ENCODE data around the gene ETF1. TPM values are rescaled to one million over a fixed set of nuclear protein-coding genes. Genes with fewer than 3 reads are reported as not detected.
"Not testable (repeated sequence)": the region's sequence is repeated elsewhere in the genome, so short reads cannot be mapped to it uniquely, and the experiment has no call there.

ETF1 gene
- total RNA-seq, 2 experiments from 2014 or later, result 65.2 to 68.1 TPM

- DNase-seq (no peak), ATAC-seq (ENCODE audit: low read depth) (no peak)
- H3K27ac Mint-ChIP-seq, result no peak overlapping the region
- H3K4me3 Mint-ChIP-seq, result no peak overlapping the region
- H3K36me3 Mint-ChIP-seq, result no peaks in the 10 kb centered on the region
- H3K9me3 Mint-ChIP-seq, result no peaks in the 10 kb centered on the region
- H3K4me1 Mint-ChIP-seq, result peaks cover 3% of the 10 kb centered on the region
- H3K27me3 Mint-ChIP-seq, result peaks cover 27% of the 10 kb centered on the region
- POLR2A ChIA-PET, result no interaction called here
Measured at GRCh38 chr5:138488481-138488945, 54.5 kb downstream of the ETF1 start.

- Mint-ChIP-seq H3K4me1 (no peaks in the 10 kb centered on the region), H3K27me3 (no peaks in the 10 kb centered on the region), H3K36me3 (no peaks in the 10 kb centered on the region), H3K9me3 (no peaks in the 10 kb centered on the region), H3K4me3 (no peak overlapping the region), H3K27ac (no peak overlapping the region)
- no peak for DNase-seq
- POLR2A ChIA-PET, result no interaction called here
- ATAC-seq (ENCODE audit: low read depth), result no peak
Measured at GRCh38 chr5:138482638-138483037, 60.4 kb downstream of the ETF1 start.

GRCh38 chr5:138476918-138477317, 66.1 kb downstream of the ETF1 start:
- Mint-ChIP-seq H3K36me3 (no peaks in the 10 kb centered on the region), H3K27ac (no peak overlapping the region), H3K4me3 (no peak overlapping the region), H3K4me1 (no peaks in the 10 kb centered on the region), H3K27me3 (peaks cover 4% of the 10 kb centered on the region), H3K9me3 (no peaks in the 10 kb centered on the region)
- ATAC-seq (ENCODE audit: low read depth), result no peak
- POLR2A ChIA-PET, result no interaction called here
- no peak for DNase-seq

GRCh38 chr5:138473151-138473550, 69.9 kb downstream of the ETF1 start:
- H3K4me1 Mint-ChIP-seq; H3K27me3 Mint-ChIP-seq; H3K4me3 Mint-ChIP-seq; ATAC-seq (ENCODE audit: low read depth); DNase-seq; H3K27ac Mint-ChIP-seq; POLR2A ChIA-PET; H3K36me3 Mint-ChIP-seq; H3K9me3 Mint-ChIP-seq: not testable (repeated sequence)

- Mint-ChIP-seq H3K9me3 (no peaks in the 10 kb centered on the region), H3K4me1 (peaks cover 4% of the 10 kb centered on the region), H3K4me3 (no peak overlapping the region), H3K36me3 (peaks cover 4% of the 10 kb centered on the region), H3K27me3 (peaks cover 14% of the 10 kb centered on the region), H3K27ac (no peak overlapping the region)
- POLR2A ChIA-PET, result no interaction called here
- ATAC-seq (ENCODE audit: low read depth) (no peak), DNase-seq (no peak)
Measured at GRCh38 chr5:138472353-138472752, 70.7 kb downstream of the ETF1 start.

GRCh38 chr5:138471052-138471361, 72.0 kb downstream of the ETF1 start:
- ATAC-seq (ENCODE audit: low read depth) (no peak), DNase-seq (no peak)
- Mint-ChIP-seq H3K4me1 (peaks cover 9% of the 10 kb centered on the region), H3K9me3 (no peaks in the 10 kb centered on the region), H3K27me3 (peaks cover 18% of the 10 kb centered on the region), H3K36me3 (peaks cover 5% of the 10 kb centered on the region), H3K4me3 (no peak overlapping the region), H3K27ac (no peak overlapping the region)
- POLR2A ChIA-PET, result no interaction called here

- H3K9me3 Mint-ChIP-seq, result no peaks in the 10 kb centered on the region
- peaks cover 9% of the 10 kb centered on the region for H3K4me1 Mint-ChIP-seq
- H3K27me3 Mint-ChIP-seq, result peaks cover 18% of the 10 kb centered on the region
- ATAC-seq (ENCODE audit: low read depth) (no peak), DNase-seq (no peak)
- H3K36me3 Mint-ChIP-seq, result peaks cover 5% of the 10 kb centered on the region
- POLR2A ChIA-PET, result interaction anchor here (0.5 kb wide), 1 partner anchor 23 kb away, joined by 3 read pairs; no protein-coding TSS in a partner anchor
- no peak overlapping the region for H3K27ac Mint-ChIP-seq
- no peak overlapping the region for H3K4me3 Mint-ChIP-seq
Measured at GRCh38 chr5:138470322-138471051, 72.5 kb downstream of the ETF1 start.

- H3K4me3 Mint-ChIP-seq, result no peak overlapping the region
- peaks cover 18% of the 10 kb centered on the region for H3K27me3 Mint-ChIP-seq
- H3K9me3 Mint-ChIP-seq, result no peaks in the 10 kb centered on the region
- H3K4me1 Mint-ChIP-seq, result peaks cover 9% of the 10 kb centered on the region
- POLR2A ChIA-PET, result interaction anchor here (0.9 kb wide), 1 partner anchor 10 kb away, joined by 3 read pairs; no protein-coding TSS in a partner anchor
- ATAC-seq (ENCODE audit: low read depth) (no peak), DNase-seq (no peak)
- H3K27ac Mint-ChIP-seq, result no peak overlapping the region
- peaks cover 5% of the 10 kb centered on the region for H3K36me3 Mint-ChIP-seq
Measured at GRCh38 chr5:138469540-138470321, 73.3 kb downstream of the ETF1 start.

- POLR2A ChIA-PET, result interaction anchor here (0.6 to 0.9 kb wide), 2 partner anchors 9 to 243 kb away, joined by 3 to 6 read pairs; no protein-coding TSS in a partner anchor
- no peak overlapping the region for H3K4me3 Mint-ChIP-seq
- ATAC-seq (ENCODE audit: low read depth), result no peak
- H3K36me3 Mint-ChIP-seq, result peaks cover 5% of the 10 kb centered on the region
- no peaks in the 10 kb centered on the region for H3K9me3 Mint-ChIP-seq
- no peak overlapping the region for H3K27ac Mint-ChIP-seq
- peaks cover 18% of the 10 kb centered on the region for H3K27me3 Mint-ChIP-seq
- H3K4me1 Mint-ChIP-seq, result peaks cover 9% of the 10 kb centered on the region
- no peak for DNase-seq
Measured at GRCh38 chr5:138468966-138469539, 74.0 kb downstream of the ETF1 start.

GRCh38 chr5:138468133-138468965, 74.7 kb downstream of the ETF1 start:
- Mint-ChIP-seq H3K4me3 (peak overlapping the region; percentile 17), H3K27me3 (peaks cover 18% of the 10 kb centered on the region), H3K27ac (no peak overlapping the region), H3K9me3 (no peaks in the 10 kb centered on the region), H3K4me1 (peaks cover 10% of the 10 kb centered on the region), H3K36me3 (peaks cover 5% of the 10 kb centered on the region)
- POLR2A ChIA-PET, result interaction anchor here (0.6 to 0.9 kb wide), 2 partner anchors 9 to 242 kb away, joined by 3 to 6 read pairs; no protein-coding TSS in a partner anchor
- ATAC-seq (ENCODE audit: low read depth), result no peak
- no peak for DNase-seq

- DNase-seq (no peak), ATAC-seq (ENCODE audit: low read depth) (no peak)
- H3K36me3 Mint-ChIP-seq, result peaks cover 5% of the 10 kb centered on the region
- peak overlapping the region; percentile 36 for H3K4me3 Mint-ChIP-seq
- H3K4me1 Mint-ChIP-seq, result peaks cover 10% of the 10 kb centered on the region
- no peak overlapping the region for H3K27ac Mint-ChIP-seq
- POLR2A ChIA-PET, result no interaction called here
- H3K9me3 Mint-ChIP-seq, result no peaks in the 10 kb centered on the region
- peaks cover 14% of the 10 kb centered on the region for H3K27me3 Mint-ChIP-seq
Measured at GRCh38 chr5:138467711-138468132, 75.3 kb downstream of the ETF1 start.

- ATAC-seq (ENCODE audit: low read depth) (no peak), DNase-seq (no peak)
- no peak overlapping the region for H3K27ac Mint-ChIP-seq
- no peaks in the 10 kb centered on the region for H3K9me3 Mint-ChIP-seq
- H3K4me3 Mint-ChIP-seq, result peak overlapping the region; percentile 63
- H3K4me1 Mint-ChIP-seq, result peaks cover 10% of the 10 kb centered on the region
- POLR2A ChIA-PET, result no interaction called here
- H3K27me3 Mint-ChIP-seq, result peaks cover 13% of the 10 kb centered on the region
- H3K36me3 Mint-ChIP-seq, result peaks cover 5% of the 10 kb centered on the region
Measured at GRCh38 chr5:138466900-138467710, 75.9 kb downstream of the ETF1 start.

Data from activated naive CD8-positive, alpha-beta T cell treated with anti-CD3 and anti-CD28 coated beads, Interleukin-2, amount 10 ng/mL, durations not matched to agents 7 days and 5 days (primary cell).